HG03159 (cell line): ENCODE results near the gene SPPL3.

ENCODE experiments used
- ATAC-seq: cut with Tn5 transposase; IDR thresholded peaks from one replicate; pipeline ENCODE4 v1.9.1; 2021; ENCODE audit warnings: mild to moderate bottlenecking, moderate library complexity; ENCODE audit not compliant: unreplicated experiment

SPPL3 gene

GRCh38 chr12:120725659-120726509 lies 178.3 kb downstream of the SPPL3 start, which contains the start of gene ACADS:
Gene ACADS, plus strand, starts transcription at chr12:120725826. Its CDS starts 60 bp downstream, at chr12:120725886.
- ATAC-seq, result peak; percentile 96

GRCh38 chr12:120725151-120725658 lies 179.0 kb downstream of the SPPL3 start:
- no peak for ATAC-seq

GRCh38 chr12:120724720-120725119 lies 179.4 kb downstream of the SPPL3 start:
- ATAC-seq, result no peak

- ATAC-seq, result no peak
Observed at GRCh38 chr12:120722784-120723183, 181.4 kb downstream of the SPPL3 start.

- ATAC-seq, result no peak
Observed at GRCh38 chr12:120721866-120722265, 182.3 kb downstream of the SPPL3 start.

- ATAC-seq, result no peak
Observed at GRCh38 chr12:120720987-120721801, 183.0 kb downstream of the SPPL3 start.

DNA sequence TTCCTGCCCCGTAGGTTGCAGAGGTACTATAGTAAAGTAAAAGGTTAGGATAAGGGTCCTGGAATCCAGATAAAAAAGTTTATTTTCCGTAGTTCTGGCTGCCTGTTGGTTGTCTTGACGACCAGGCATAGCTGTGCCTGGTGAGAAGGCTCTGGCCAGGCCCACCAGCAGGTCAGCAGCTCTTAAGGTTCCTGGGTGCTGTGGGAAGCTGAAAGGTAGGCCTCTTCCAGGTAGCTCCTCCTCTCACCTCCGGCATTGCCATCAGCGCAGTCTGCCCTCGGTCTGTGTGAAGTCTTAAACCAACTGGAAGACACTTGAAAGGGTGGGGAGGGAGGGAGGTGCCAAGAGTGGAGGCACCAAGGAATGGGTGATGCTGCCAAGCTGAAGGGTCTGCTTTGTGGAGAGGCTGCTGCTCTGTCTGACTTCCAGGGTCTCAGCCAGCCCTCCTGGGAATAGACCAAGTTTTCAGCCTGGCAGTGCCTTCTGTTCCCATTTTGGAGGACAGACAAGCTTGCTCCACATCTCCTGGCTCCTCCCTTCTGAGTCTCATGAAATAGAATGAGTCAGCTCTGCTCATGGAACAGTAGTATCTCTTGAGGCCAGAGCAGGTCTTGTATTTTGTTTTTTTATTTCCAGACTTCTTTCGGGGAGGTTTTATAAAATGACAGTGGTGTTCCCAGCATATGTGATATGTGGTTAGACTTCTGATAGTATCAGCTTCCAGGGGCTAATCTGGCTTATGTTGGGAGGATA lies 183.7 kb downstream of the SPPL3 start:
- no peak for ATAC-seq

GRCh38 chr12:120719496-120720233 lies 184.5 kb downstream of the SPPL3 start:
- no peak for ATAC-seq

DNA sequence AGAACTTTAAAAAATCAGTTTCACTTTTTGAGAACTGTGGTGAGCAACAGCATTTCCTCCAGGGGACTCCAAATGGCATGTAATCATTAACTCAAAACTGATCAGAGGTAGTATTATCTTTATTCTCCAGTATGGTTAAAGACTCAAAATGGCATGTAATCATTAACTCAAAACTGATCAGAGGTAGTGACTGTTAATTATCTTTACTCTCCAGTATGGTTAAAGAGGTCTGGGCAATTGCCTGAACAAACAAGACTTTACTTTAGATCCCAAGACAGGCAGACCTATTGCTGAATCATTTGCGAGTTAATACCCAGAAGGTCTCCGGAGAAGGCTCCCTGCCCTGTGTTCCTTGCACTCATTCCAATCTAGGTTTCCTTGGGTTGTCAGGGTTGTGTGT lies 185.1 kb downstream of the SPPL3 start:
- ATAC-seq, result no peak

- no peak for ATAC-seq
Observed at GRCh38 chr12:120718055-120718454, 186.1 kb downstream of the SPPL3 start.

GRCh38 chr12:120713861-120714482 lies 190.2 kb downstream of the SPPL3 start:
- ATAC-seq, result no peak

DNA sequence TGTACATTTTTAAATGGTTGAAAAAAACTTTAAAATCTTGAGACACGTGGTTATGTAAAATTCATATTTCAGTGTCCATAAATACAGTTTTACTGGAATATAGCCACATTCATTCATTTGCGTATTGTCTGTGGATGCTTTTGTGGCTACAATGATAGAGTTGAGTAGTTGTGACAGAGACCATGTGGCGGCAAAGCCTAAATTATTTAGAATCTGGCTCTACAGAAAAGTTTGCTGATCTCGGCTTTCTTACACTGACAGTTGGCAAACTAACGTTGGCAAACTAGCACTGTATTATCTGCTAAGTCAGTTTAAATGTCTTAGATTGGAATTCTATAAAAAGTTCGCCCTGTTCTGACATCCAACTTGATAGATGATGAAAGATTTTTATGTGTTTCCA lies 191.5 kb downstream of the SPPL3 start:
- no peak for ATAC-seq
